SW480 (cell line): ENCODE results near the gene SULT1C4.
A peak's percentile ranks its signal among the peaks of the same experiment; 100 is the strongest.
"Not testable (repeated sequence)": the region's sequence is repeated elsewhere in the genome, so short reads cannot be mapped to it uniquely, and the experiment has no call there.

ENCODE experiments used
- DNase-seq: peaks from one replicate; pipeline ENCODE4 v3.0.0-alpha.2; 2016; ENCODE audit warnings: low spot score

SULT1C4 gene

GRCh38 chr2:108377815-108378630 is at the start of gene SULT1C4:
TSS of gene SULT1C4 (plus strand) at chr2:108377954. CDS start at chr2:108378338, 384 bp downstream.
- no peak for DNase-seq

- DNase-seq: no peak
These were observed 48.0 kb upstream of the SULT1C4 start for GRCh38 chr2:108329771-108330170.

DNA sequence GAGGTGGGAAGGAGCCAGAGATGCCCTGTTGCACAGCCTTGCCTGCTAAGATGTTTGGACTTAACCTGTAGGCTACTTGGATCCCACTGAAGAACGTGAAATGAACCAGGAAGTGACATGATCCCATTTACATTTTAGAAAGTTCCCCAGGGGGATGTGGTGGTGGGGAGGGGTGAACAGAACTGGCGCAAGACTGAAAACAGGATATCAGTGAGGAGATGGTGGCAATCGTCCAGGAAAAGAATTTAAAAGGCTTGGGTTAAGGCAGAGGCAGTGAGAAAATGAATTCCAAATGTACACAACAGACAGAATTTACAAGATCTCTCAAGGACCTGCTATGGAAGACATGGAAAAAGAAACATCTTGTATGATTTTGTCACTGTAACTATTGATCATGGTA is 46.8 kb upstream of the SULT1C4 start:
- DNase-seq: no peak

DNA sequence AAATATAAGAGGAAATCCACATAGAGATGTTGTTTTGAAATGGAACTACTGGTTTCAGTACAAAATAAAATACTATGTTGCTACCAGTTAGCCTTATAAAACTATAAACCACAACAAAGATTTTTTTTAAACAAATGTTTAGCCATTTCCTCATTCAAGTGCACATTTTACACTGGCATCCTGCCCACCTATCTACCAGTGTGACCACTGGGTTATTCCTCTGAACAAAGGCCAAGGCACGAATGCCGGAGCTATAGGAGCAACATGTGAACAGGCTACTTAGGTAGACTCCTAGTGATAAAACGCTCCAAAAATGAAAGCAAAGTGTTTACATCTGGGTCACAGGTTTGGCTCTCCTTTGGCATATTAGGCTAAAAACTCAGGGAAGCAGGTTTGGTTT is 31.8 kb upstream of the SULT1C4 start:
- DNase-seq: no peak

DNA sequence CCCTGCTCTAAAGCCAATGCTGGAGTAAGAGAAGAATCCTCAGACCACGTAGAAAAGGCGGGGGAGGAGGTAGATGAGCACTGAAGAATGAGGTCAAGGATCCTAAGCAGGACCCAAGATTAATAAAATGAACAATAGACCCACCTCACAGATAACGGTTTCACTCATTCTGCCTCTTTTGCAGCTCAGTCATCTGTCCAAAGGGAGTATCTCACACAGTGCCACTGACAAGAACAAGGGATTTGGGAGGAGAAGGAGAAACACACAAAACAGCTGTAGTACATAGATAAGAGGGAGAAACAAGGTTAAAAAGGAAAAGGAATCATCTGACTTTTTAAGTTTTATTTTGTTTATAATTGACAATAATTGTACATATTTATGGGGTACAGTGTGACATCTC is 30.9 kb upstream of the SULT1C4 start:
- no peak for DNase-seq

DNA sequence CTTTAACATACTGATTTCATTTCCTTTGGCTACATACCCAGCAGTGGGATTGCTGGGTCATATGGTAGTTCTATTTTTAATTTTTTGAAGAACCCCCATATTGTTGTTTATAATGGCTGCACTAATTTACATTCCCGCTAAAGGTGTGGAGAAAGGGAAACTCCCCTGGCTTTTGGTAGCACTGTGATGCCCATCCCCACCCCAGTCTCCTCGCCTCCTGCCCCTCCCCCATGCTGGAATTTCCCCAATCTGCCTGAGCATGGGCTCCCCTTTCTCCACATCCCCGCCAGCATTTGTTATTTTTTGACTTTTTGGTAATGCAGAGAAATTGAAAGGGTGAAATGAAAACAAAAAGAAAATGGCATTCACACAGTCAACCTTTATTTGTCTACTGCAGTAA is 30.0 kb upstream of the SULT1C4 start:
- no peak for DNase-seq

GRCh38 chr2:108348816-108349570 is 28.8 kb upstream of the SULT1C4 start:
- DNase-seq: no peak

DNA sequence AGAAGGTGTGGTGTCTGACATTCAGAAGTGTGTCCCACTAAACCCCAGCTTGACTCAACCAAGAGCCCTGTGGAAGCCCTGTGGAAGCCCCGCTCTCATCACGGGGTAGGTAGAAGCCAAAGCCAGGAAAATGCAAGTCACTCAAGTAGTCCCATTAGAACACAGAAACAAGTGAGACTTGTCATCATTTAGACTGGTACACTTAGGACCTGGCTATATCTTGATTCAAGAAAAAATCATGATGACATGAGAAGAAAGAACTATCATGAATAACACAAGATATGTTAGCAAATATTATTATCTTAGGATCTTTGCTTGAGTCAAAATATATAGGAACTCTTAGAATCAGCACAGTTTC is 28.2 kb upstream of the SULT1C4 start:
- no peak for DNase-seq

GRCh38 chr2:108351889-108352288 is 25.9 kb upstream of the SULT1C4 start:
- no peak for DNase-seq

DNA sequence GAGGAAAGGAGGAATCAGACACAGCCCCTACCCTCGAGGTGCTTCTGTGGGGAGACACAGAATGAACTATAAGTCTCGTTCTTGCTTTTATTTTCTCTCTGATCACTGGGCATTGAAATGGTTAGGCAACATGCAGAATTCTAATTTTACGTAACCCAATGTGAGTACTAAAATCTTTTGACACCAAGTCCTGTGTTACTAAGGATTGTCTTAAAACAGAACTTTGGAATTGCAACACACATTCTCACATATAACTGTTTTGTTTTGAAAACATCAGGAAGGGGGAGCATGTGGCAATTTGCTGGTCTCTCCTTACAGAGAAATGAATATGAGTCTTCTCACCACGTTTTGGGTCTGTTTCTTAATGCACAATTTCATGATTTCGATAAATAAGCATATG is 23.6 kb upstream of the SULT1C4 start:
- DNase-seq: no peak

GRCh38 chr2:108355906-108356734 is 21.6 kb upstream of the SULT1C4 start:
- DNase-seq: no peak

DNA sequence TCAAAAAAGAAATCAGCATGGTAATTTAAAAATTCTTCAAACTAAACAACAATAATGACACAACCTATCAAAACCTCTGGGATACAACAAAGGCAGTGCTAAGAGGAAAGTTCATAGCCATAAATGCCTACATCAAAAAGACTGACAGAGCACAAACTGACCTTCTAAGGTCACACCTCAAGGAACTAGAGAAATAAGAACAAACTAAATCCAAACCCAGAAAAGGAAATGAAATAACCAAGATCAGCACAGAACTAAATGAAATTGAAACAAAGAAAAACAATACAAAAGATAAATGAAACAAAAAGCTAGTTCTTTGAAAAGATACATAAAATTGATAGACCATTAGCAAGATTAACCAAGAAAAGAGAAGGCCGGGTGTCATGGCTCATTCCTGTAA is 18.4 kb upstream of the SULT1C4 start:
- not testable (repeated sequence) for DNase-seq

DNA sequence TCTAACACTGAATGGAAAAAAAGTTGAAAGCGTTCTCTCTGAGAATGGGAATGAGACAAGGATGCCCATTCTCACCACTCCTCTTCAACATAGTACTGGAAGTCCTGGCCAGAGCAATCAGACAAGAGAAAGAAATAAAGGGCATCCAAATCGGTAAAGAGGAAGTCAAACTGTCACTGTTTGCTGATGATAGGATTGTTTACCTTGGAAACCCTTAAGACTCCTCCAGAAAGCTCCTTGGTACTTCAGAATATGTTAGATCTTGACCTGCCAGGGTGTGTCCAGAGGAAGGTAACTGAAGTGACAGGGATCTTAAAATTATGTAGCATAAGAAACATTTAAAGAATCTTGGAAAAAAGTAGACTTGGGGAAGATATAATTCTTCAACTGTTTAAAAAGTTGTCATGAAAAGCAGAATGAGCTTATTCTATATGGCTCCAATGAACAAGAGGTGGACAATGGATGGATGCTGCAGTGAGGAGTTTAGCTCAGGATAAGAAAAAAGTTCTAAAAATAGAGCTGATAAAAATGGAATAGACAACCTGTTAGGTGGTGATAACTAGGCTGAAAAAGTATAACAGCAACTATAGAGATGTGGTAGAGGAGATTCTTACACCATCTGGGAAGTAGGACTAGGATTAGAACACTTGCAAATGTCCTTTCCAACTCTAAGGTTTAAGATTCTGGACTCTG is 16.8 kb upstream of the SULT1C4 start:
- no peak for DNase-seq

GRCh38 chr2:108363024-108363907 is 14.5 kb upstream of the SULT1C4 start:
- DNase-seq: peak; percentile 46

DNA sequence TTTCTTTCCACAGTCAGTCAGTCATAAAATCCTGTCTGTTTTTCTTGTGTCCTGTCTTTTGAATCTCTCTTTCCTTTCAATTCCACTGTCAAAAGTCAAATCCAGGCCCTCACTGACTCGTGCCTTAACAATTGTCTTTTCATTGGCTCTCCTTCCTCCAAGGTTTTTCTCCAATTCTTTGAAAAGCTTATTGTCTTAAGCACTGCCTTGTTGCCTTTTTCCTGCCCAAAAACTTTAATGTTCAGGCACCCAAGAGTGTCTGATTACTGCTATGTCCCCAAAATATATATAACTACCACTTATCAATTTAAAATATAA is 13.9 kb upstream of the SULT1C4 start:
- DNase-seq: no peak

GRCh38 chr2:108364676-108365297 is 13.0 kb upstream of the SULT1C4 start:
- DNase-seq: no peak

- no peak for DNase-seq
These were observed 12.1 kb upstream of the SULT1C4 start for GRCh38 chr2:108365656-108366055.

DNA sequence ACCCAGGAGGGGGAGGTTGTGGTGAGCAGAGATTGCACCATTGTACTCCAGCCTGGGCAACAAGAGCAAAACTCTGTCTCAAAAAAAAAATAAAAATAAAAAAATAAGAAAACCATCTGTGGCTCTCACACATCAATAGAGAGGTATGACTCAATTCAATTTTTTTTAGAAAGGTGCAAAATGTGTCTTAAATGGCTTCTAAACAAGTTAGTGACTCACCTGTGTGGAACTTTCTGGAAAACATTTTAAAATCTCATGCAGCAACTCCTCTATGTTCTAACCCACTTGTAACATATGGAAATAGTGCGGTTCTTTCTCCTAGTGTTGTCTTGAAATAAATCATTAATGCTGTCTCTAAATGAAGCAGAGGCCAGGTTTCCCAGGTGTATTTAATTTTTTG is 10.7 kb upstream of the SULT1C4 start:
- no peak for DNase-seq

- DNase-seq: no peak
These were observed 10.1 kb upstream of the SULT1C4 start for GRCh38 chr2:108367561-108368175.

GRCh38 chr2:108369153-108369552 is 8.6 kb upstream of the SULT1C4 start:
- no peak for DNase-seq
